Measurements from ENCODE around the gene PIBF1.
"Not testable (repeated sequence)": the region's sequence is repeated elsewhere in the genome, so short reads cannot be mapped to it uniquely, and the experiment has no call there.

Gene PIBF1

DNA sequence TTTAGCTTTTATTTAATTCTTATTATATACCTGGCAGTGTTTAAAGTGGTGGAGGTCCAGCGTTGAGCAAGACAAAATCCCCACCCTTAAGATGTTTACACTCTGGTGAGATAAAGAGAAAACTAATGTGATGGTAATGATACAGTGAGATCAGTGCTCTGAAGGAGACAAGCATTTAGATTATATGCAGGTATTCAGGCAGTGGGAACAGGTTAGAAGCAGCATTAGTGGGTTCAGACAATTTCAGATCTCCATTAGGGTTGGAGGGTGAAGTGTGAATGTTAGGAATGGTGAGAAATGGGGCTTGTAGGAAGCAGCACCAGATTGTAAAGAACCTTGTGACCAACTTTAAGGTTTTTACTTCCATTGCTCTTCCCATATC, 39.0 kb downstream of the PIBF1 start:
- DNase-seq = no peak

GRCh38 chr13:72823081-72823480, 41.1 kb downstream of the PIBF1 start:
- DNase-seq = no peak

- DNase-seq = no peak
Measured at GRCh38 chr13:72823724-72824123, 41.8 kb downstream of the PIBF1 start.

DNA sequence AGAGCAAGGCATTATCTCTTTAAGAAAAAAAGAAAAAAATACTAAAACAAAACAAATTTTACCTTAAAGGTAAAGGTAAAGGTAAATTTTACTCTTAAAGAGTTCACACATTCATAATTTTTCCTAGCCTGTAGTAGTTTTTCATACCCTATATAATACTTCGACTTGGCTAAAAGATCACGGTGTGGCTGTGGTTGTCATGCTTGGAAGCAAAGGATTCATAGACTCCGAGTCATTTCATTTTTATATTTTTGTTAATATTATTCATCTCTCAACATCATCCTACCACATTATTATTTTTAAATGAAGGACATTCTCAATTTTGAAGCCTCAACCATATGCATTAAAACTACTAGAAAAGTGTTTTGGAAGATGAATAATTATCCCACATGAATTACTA, 52.7 kb downstream of the PIBF1 start:
- DNase-seq = no peak

DNA sequence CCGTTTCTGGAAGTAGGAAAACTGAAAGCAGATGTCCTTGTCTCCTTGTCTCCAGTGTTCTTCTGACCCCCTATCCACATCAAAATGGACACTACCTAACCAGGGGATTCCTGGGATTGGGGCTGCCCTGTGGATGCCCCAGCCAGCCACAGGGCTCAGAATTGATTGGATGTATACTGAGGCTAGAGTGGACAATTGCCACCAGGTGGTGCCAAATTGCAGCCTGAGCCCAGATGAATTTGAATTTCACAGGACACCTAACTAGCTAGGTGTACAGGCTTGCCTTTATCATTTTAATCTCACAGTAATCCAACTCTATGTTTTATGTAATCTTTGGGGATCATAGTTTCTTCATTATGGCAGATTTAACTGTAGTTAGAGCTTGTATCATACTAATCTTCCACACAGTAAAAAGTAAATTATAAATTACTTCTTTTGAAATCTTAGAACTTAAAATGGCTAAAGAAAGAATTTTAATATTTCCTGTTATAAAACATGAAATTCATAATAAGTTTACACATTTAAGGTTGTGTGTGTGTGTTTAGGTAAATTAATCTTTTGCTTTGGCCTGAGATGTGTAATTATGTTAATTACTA, 58.0 kb downstream of the PIBF1 start:
- no peak for DNase-seq

- no peak for DNase-seq
Measured at GRCh38 chr13:72842991-72843390, 61.1 kb downstream of the PIBF1 start.

GRCh38 chr13:72845148-72845547, 63.2 kb downstream of the PIBF1 start:
- DNase-seq = not testable (repeated sequence)

- DNase-seq = no peak
Measured at GRCh38 chr13:72849571-72849970, 67.6 kb downstream of the PIBF1 start.

- no peak for DNase-seq
Measured at GRCh38 chr13:72850959-72851677, 69.2 kb downstream of the PIBF1 start.

- DNase-seq = no peak
Measured at GRCh38 chr13:72851678-72852014, 69.7 kb downstream of the PIBF1 start.

- DNase-seq = no peak
Measured at GRCh38 chr13:72852207-72852606, 70.3 kb downstream of the PIBF1 start.

DNA sequence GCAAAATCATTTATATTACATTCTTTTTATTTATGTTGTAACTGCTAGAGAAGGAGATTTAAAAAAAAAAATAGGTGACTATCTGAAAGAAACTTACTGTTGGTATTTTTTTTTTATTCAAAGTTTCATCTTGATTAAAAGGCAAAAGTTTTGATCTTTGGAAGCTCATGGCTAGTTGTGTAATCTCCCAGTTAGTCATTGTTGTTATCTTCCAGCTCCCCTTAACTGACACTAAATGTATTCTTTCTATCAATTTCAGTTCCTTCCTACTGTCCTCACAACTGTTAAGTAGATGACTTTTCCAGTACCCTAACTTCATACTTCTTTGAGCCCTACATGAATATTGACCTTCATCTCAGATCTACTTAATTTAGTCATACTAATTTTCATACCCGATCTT, 71.1 kb downstream of the PIBF1 start:
- no peak for DNase-seq

DNA sequence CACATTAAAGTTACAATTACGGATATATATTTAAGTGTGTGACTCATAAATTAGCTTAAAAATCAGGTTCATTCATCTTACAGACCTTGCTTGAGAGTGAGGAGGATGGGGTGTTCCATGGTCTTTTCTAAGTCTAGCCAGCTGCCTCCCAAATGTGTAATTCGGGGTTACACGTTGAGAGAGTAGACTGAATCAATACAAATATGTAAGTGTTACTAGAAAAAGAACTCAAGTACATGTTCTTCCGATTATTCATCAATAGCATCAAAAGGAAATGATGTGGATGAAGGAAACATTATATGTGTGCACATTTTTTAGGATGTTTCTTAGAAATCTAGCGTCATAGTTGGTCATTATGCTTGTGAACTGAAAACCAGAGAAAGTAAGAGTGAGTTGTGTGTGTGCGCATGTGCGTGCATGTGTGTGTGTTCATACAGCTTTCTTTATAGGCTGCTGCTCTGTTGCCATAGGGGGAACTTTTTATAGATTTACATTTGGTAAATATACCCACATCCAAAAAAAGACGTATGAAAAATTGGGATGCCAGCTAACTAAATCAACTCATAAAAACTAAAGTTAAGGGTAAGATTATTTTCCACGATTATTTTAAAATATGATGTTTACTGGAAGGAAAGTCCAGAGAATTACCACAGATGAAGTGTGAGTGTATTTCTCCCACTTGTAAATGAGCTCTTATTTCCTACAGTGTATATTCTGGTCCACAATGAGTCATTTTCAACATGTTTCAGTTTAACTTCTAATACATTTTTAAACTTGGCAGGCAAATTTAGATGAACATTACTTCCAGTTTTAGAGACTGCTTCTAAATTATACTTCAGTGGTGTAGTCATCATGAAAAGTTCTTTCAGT, 82.4 kb downstream of the PIBF1 start:
- DNase-seq = no peak

GRCh38 chr13:72868229-72868628, 86.3 kb downstream of the PIBF1 start:
- no peak for DNase-seq

DNA sequence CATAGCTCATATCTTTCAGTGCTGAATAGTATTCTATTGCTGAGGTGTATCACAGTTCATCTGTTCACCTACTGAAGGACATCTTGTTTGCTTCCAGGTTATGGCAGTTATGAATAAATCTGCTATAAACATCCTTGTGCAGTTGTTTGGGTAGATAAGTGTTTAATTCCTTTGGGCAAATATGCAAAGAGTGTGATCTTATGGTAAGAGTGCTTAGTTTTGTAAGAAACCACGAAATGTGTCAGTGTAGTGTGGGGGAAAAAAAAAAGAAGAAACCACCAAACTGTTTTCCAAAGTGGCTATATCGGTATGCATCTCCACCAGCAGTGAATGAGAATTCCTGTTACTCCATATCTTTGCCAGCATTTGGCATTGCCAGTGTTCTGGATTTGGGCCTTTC, 93.3 kb downstream of the PIBF1 start:
- no peak for DNase-seq

DNA sequence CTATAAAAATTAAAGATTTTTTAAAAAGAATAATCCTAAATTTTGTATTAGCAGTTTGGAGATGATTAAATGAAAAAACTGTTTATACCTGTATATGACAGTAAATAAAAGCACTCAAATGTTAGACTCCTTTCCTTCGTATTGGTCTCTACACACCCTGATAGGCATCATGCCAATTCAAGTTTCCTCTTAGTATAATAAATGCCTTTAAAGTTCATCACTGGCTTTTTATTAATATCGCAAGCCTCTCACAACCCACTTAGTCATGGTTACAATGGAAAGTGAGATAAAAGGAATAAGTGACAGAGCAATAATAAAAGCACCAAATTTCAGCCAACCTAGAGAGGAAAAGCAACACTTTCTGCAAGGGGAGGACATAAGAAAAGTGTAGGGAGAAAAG, 102.2 kb downstream of the PIBF1 start:
- DNase-seq = no peak

DNA sequence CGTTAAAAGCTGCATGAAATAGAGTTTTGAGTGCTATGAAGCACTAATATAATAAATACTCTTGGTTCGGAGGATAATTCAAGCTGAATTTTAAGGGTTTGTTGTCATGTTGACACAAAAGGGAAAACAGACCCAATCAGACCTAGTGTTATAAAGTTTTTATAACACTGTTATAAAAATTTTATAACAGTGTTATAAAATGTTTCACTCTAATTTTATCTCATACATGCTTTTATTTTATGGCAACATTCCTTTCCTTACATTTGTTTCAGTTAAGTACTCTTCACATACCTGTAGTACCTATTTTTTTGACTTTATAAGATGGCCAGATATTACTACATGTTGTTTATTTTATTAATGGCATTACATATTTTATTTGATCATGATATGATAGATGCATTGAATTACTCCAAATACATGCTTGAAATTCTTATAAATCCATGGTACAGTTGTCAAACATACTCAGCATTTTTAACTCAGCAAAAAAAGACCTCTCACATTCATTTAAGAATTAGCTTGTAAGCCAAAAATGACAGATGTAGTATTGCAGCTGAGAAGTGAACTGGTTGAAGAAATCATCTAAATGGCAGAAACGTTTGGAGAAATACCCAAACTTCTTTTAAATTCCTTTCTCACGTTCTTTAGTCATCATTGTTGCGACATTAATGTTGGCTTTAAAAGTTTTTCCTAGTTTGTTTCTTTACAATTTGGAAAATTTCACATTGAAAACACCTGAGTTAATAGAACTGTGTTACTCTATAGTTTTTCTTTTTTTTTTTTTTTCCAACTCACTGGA, 104.5 kb downstream of the PIBF1 start:
- no peak for DNase-seq

GRCh38 chr13:72889495-72889894, 107.6 kb downstream of the PIBF1 start:
- DNase-seq = no peak

DNA sequence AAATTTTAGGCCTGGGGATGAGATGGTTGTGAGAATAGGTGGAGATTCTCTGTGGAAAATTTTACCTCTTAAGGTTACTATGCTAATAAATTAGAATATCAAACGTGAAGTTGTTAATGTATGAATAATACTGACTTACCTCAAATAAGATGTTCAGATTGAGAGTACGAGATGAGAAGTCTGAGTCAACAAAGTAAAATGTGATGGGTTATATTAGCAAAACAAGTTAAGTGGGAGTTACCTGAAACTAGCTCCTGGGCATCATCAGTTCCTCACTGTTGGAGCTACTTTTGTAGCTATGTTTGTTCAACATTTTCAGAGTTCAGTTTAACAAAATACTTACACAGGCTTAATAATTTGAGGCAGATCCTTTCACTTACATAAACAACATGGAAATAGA, 108.6 kb downstream of the PIBF1 start:
- DNase-seq = no peak

DNA sequence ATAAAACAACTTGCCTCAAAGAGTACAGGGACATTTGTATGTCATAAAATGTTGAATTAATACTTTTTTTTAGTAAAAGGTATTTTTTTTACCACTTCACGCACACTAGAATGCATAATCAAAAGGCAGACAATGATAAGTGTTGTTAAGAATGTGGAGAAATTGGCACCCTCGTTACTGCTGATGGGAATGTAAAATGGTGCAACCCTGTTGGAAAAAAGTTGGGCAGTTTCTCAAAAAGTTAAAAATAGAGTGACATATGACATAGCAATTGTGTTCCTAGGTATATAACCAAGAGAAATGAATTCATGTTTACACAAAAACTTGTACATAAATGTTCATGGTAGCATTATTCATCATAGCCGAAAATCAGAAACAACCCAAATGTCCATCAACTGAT, 109.5 kb downstream of the PIBF1 start:
- DNase-seq = no peak

GRCh38 chr13:72896869-72897268, 114.9 kb downstream of the PIBF1 start:
- DNase-seq = no peak

- not testable (repeated sequence) for DNase-seq
Measured at GRCh38 chr13:72901546-72901945, 119.6 kb downstream of the PIBF1 start.

DNA sequence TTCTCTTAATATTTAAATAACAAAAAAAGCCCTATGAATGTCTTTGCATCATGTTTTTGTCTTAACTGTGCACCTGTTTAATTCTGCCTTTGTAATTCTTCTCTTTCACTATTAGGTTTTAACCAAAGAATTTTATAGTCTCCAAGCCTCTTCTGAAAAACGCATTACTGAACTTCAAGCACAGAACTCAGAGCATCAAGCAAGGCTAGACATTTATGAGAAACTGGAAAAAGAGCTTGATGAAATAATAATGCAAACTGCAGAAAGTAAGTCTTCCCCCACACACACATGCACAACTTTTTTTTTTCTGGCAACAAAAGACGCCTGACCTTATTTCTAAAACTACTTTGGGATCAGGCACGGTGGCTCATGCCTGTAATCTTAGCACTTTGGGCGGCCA, 126.5 kb downstream of the PIBF1 start:
- no peak for DNase-seq

Measured in effector CD8-positive, alpha-beta T cell (primary cell).